SU-DHL-6 (cell line): ENCODE measurements around the gene CACNA1B.

Experiments
- CTCF ChIP-seq: fragments of 200-600 bp; sonication (generic); IDR thresholded peaks from one replicate; pipeline ENCODE4 v1.5.1; 2017; ENCODE audit warnings: antibody characterized with exemption, mild to moderate bottlenecking, low read length, moderate library complexity; ENCODE audit not compliant: insufficient read depth, poor library complexity, severe bottlenecking
- EZH2phosphoT487 ChIP-seq: fragments of 200-600 bp; sonication (generic), shearing (Covaris generic); conservative IDR thresholded peaks from 2 replicates; pipeline ENCODE4 v1.6.1; 2018; ENCODE audit warnings: mild to moderate bottlenecking, antibody characterized with exemption, low read length, moderate library complexity, mixed read lengths

GRCh38 chr9:138100711-138101350 is 223.2 kb downstream of the CACNA1B start:
- TF ChIP-seq CTCF (no peak), EZH2phosphoT487 (no peak)
